GM12878 (cell line): ENCODE results near the gene NRP2. TPM values are rescaled to one million over a fixed set of nuclear protein-coding genes. Genes with fewer than 3 reads are reported as not detected.

Experiments
- ATAC-seq: fragments of 200-7000 bp; cut with Tn5 transposase; 3 replicates; pipeline ENCODE4 v1.9.1; 2020; ENCODE audit warnings: mild to moderate bottlenecking, moderate library complexity
- BruUV-seq: library from RNA; stranded (reverse); fragments of 400-500 nt; replicated peaks from 2 replicates; lab custom pipeline; 2021; lab: Mats Ljungman, UMichigan
- CTCF ChIA-PET: fragments of 300-600 bp; sonication (Branson Sonifier 250); formaldehyde crosslinking; extraction: SDS; loops from one replicate; lab custom pipeline; 2021; ENCODE audit warnings: inconsistent platforms; lab: Yijun Ruan, JAX
- POLR2A ChIA-PET: fragments of 350-600 bp; formaldehyde crosslinking; extraction: SDS; loops from one replicate; lab custom pipeline; 2021; ENCODE audit warnings: inconsistent platforms; lab: Charles Lee
- RAD21 ChIA-PET: fragments of 300-600 bp; sonication (Branson Sonifier 250); formaldehyde crosslinking; loops from one replicate; lab custom pipeline; 2023; ENCODE audit warnings: antibody characterized with exemption; ENCODE audit not compliant: unreplicated experiment; lab: Charles Lee
- SMC1A ChIA-PET: fragments of 300-600 bp; sonication (Branson Sonifier 250); formaldehyde crosslinking; loops from one replicate; lab custom pipeline; 2023; ENCODE audit not compliant: unreplicated experiment, uncharacterized antibody; lab: Charles Lee
- DNase-seq: peaks from one replicate; pipeline ENCODE4 v3.0.0-alpha.2; 2011; ENCODE audit warnings: low read depth, low spot score
- FAIRE-seq: peaks from 3 replicates; lab custom pipeline; 2011; peaks lifted over from hg19 to GRCh38; lab: Jason Lieb, UNC
- H2AFZ ChIP-seq: 2 replicates; pipeline ENCODE4 v1.6.0; 2011; ENCODE audit warnings: low read depth, low read length, control low read depth; ENCODE audit not compliant: control insufficient read depth
- H3K27ac ChIP-seq: 2 replicates; pipeline ENCODE4 v1.5.1; 2011; ENCODE audit warnings: control low read depth; ENCODE audit not compliant: control insufficient read depth, insufficient read depth
- H3K27me3 ChIP-seq, 2 experiments: replicated peaks in 1 of 2; 2 replicates each; pipeline versions ENCODE4 v1.6.0 to v1.6.1; 2011; ENCODE audit warnings: low read length in 1 of 2; ENCODE audit not compliant: control insufficient read depth in 2 of 2, insufficient read depth in 2 of 2
- H3K36me3 ChIP-seq, 2 experiments: 2 replicates each; pipeline ENCODE4 v1.5.1; 2011; ENCODE audit warnings: low read length in 1 of 2; ENCODE audit not compliant: control insufficient read depth in 2 of 2, insufficient read depth in 2 of 2
- H3K4me1 ChIP-seq: 2 replicates; pipeline ENCODE4 v1.6.1; 2011; ENCODE audit warnings: mild to moderate bottlenecking, low read length, moderate library complexity, mixed read lengths; ENCODE audit not compliant: control insufficient read depth, insufficient read depth
- H3K4me2 ChIP-seq: 2 replicates; pipeline ENCODE4 v1.6.0; 2011; ENCODE audit warnings: control low read depth; ENCODE audit not compliant: control insufficient read depth, insufficient read depth
- H3K4me3 ChIP-seq: fragments of 200-600 bp; sonication (generic); 2 replicates; pipeline ENCODE4 v1.5.1; 2016
- H3K79me2 ChIP-seq: 2 replicates; pipeline ENCODE4 v1.6.0; 2011; ENCODE audit warnings: low read length; ENCODE audit not compliant: control insufficient read depth, insufficient read depth
- H3K9ac ChIP-seq: 2 replicates; pipeline ENCODE4 v1.8.0; 2011; ENCODE audit warnings: low read length, control low read depth, mixed read lengths; ENCODE audit not compliant: control insufficient read depth, insufficient read depth
- H3K9me3 ChIP-seq: replicated peaks from 3 replicates; pipeline ENCODE4 v1.5.1; 2011; ENCODE audit warnings: mild to moderate bottlenecking, low read length; ENCODE audit not compliant: control insufficient read depth, insufficient read depth
- H4K20me1 ChIP-seq: 2 replicates; pipeline ENCODE4 v1.6.0; 2011; ENCODE audit not compliant: control insufficient read depth, insufficient read depth
- CHD2 ChIP-seq: IDR thresholded peaks from 2 replicates; pipeline ENCODE4 v1.6.1; 2011; ENCODE audit warnings: low read depth, low read length, improper control_type of control experiment, borderline replicate concordance
- CHD4 ChIP-seq: fragments of 200-600 bp; sonication (generic); IDR thresholded peaks from 2 replicates; pipeline ENCODE4 v1.6.1; 2016; ENCODE audit warnings: mild to moderate bottlenecking
- EGR1 ChIP-seq, 2 experiments: IDR thresholded peaks; 1 replicate in 1 of 2; 2 replicates in 1 of 2; pipeline ENCODE4 v1.6.1; 2011 to 2012; ENCODE audit warnings: low read depth in 2 of 2, low read length in 2 of 2, borderline replicate concordance in 1 of 2, mild to moderate bottlenecking in 1 of 2, moderate library complexity in 1 of 2
- ESRRA ChIP-seq: IDR thresholded peaks from 2 replicates; pipeline ENCODE4 v1.6.1; 2012; ENCODE audit warnings: mild to moderate bottlenecking, low read length, improper control_type of control experiment
- MYB ChIP-seq: fragments of 150-350 bp; IDR thresholded peaks from 2 replicates; pipeline ENCODE4 v1.6.1; 2014; ENCODE audit warnings: mild to moderate bottlenecking, low read depth, low read length, borderline replicate concordance
- NR2C1 ChIP-seq: fragments of 450-650 bp; IDR thresholded peaks from 2 replicates; pipeline ENCODE4 v1.6.1; 2017; ENCODE audit warnings: antibody characterized with exemption, mild to moderate bottlenecking, moderate library complexity
- RAD21 ChIP-seq: IDR thresholded peaks from 2 replicates; pipeline ENCODE4 v1.6.1; 2011; ENCODE audit warnings: mild to moderate bottlenecking, low read depth, low read length, moderate library complexity; ENCODE audit not compliant: insufficient read depth
- SIX5 ChIP-seq: IDR thresholded peaks from 2 replicates; pipeline ENCODE4 v1.6.1; 2011; ENCODE audit warnings: mild to moderate bottlenecking, low read depth, low read length, moderate library complexity; ENCODE audit not compliant: severe bottlenecking
- SMAD5 ChIP-seq: IDR thresholded peaks from 2 replicates; pipeline ENCODE4 v1.6.1; 2016; ENCODE audit warnings: antibody characterized with exemption, low read depth
- SP1 ChIP-seq: IDR thresholded peaks from one replicate; pipeline ENCODE4 v1.6.1; 2011; ENCODE audit warnings: low read depth, low read length
- SRF ChIP-seq, 2 experiments: IDR thresholded peaks; 2 replicates each; pipeline ENCODE4 v1.6.1; 2011; ENCODE audit warnings: low read depth in 2 of 2, low read length in 2 of 2, mild to moderate bottlenecking in 1 of 2, moderate library complexity in 1 of 2
- SUPT20H ChIP-seq: IDR thresholded peaks from 2 replicates; pipeline ENCODE4 v1.6.1; 2011; ENCODE audit warnings: low read depth, mild to moderate bottlenecking, low read length, moderate library complexity, borderline replicate concordance; ENCODE audit not compliant: control insufficient read depth
- ZNF207 ChIP-seq: fragments of 450-650 bp; IDR thresholded peaks from 2 replicates; pipeline ENCODE4 v1.6.1; 2014; ENCODE audit warnings: antibody characterized with exemption, mild to moderate bottlenecking, borderline replicate concordance
- ZNF274 ChIP-seq: IDR thresholded peaks from one replicate; pipeline ENCODE4 v1.8.0; 2011; ENCODE audit not compliant: insufficient read length, insufficient read depth
- WGBS: methylation state at CpG from one replicate; pipeline ENCODE4 v1.1.6; 2016; ENCODE audit warnings: low lambda C conversion rate; ENCODE audit not compliant: insufficient replicate concordance, insufficient coverage; ENCODE audit errors: missing lambda C conversion rate; 5-methylcytosine and 5-hydroxymethylcytosine counted together
- in situ Hi-C: fragments of 300-500 bp; cut with MboI; formaldehyde crosslinking; loops from 9 replicates; pipeline ENCODE4 v1.14.3; 2018; ENCODE audit warnings: mixed read lengths
- intact Hi-C: fragments of 100-400 bp; cut with micrococcal nuclease; formaldehyde crosslinking; loops from one replicate; pipeline ENCODE4 v1.14.2; 2022; ENCODE audit not compliant: unreplicated experiment
- polyA plus RNA-seq, 11 experiments: library from polyadenylated mRNA; depleted of rRNA in 4 of 11; unstranded in 6 of 11; stranded (reverse) in 5 of 11; fragments of >200 nt; fragmentation: Nextera tagmentation in 4 of 11; fragmentation: Illumina TruSeq in 1 of 11; extraction: Ambion mirVana in 4 of 11; extraction: Trizol in 1 of 11; gene quantifications; 1 replicate in 1 of 11; 2 replicates in 10 of 11; pipeline versions ENCODE4 v1.2.1 to v1.2.3, GENCODE V29; 2011 to 2016; ENCODE audit warnings: inconsistent platforms in 2 of 11, missing spikeins in 2 of 11, low read depth in 1 of 11
- total RNA-seq, 4 experiments: library from RNA; depleted of rRNA in 3 of 4; stranded (reverse); fragments of >200 nt in 3 of 4; fragmentation: Illumina TruSeq in 1 of 4; extraction: Trizol in 1 of 4; gene quantifications; 2 replicates each; pipeline versions ENCODE4 v1.2.1 to v1.2.3, GENCODE V29; 2013 to 2021
- TF ChIP-seq, protein P1 (sequence below): fragments of 450-650 bp; IDR thresholded peaks from 2 replicates; pipeline ENCODE4 v1.6.1; 2017; ENCODE audit warnings: mild to moderate bottlenecking

The NRP2 gene
- total and polyA plus RNA-seq, 10 of the 15 experiments (the other 5 are each of a cell fraction or from before 2014, with no cell fraction given) = 0.06 to 1.2 (median 0.46) TPM

DNA sequence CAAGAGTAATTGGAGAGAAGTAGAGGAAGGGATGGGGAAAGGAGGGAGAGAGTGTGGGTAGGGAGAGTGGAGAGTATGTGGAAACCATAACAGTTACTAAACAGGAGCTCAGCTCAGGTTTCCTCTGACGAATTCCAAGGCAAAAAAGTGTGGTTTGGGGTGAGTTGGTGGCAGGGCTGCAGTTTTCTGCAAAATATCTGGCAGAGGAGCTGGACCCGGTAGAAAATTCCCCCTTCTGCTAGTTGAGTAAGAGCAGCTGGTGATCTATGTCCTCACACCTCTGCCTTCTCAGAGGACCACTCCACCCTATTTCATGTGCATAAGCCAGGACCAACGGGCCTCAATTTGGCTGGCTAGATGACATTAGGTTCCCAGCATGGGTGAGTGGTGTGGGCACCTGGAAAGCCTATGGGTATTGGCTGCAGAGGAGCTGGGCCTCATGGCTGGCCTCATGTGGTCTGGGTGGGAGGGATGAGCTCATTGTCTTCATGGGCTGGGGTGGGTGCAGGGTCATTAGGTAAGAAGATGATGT, 13.2 kb downstream of the NRP2 start:
- no peak for ATAC-seq
- no peaks in the 10 kb centered on the region for H4K20me1 ChIP-seq
- H3K4me2 ChIP-seq = no peak overlapping the region
- POLR2A ChIA-PET = interaction anchor here (0.5 kb wide), 1 partner anchor 278 kb away, joined by 5 read pairs; no protein-coding TSS in a partner anchor
- H3K4me1 ChIP-seq = peaks cover 13% of the 10 kb centered on the region
- no peaks in the 10 kb centered on the region for H3K9me3 ChIP-seq
- in situ Hi-C loops = no loop called here
- RAD21 ChIA-PET = no interaction called here
- no TSS peak for BruUV-seq
- H3K4me3 ChIP-seq = no peak overlapping the region
- H3K79me2 ChIP-seq = no peaks in the 10 kb centered on the region
- H3K27me3 ChIP-seq = peaks cover 0 to 2% of the 10 kb centered on the region in 2 experiments; a peak in 2 of 4 replicates
- H3K9ac ChIP-seq = no peak overlapping the region
- 79% methylated on average over 3 of the region's 3 CpGs for WGBS
- no peaks in the 10 kb centered on the region for H3K36me3 ChIP-seq
- no peak overlapping the region for H3K27ac ChIP-seq
- FAIRE-seq = no peak
- TF ChIP-seq ZNF274 = no peak
- TF ChIP-seq, protein P1, sequence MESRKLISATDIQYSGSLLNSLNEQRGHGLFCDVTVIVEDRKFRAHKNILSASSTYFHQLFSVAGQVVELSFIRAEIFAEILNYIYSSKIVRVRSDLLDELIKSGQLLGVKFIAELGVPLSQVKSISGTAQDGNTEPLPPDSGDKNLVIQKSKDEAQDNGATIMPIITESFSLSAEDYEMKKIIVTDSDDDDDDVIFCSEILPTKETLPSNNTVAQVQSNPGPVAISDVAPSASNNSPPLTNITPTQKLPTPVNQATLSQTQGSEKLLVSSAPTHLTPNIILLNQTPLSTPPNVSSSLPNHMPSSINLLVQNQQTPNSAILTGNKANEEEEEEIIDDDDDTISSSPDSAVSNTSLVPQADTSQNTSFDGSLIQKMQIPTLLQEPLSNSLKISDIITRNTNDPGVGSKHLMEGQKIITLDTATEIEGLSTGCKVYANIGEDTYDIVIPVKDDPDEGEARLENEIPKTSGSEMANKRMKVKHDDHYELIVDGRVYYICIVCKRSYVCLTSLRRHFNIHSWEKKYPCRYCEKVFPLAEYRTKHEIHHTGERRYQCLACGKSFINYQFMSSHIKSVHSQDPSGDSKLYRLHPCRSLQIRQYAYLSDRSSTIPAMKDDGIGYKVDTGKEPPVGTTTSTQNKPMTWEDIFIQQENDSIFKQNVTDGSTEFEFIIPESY = no peak
- no peak for TF ChIP-seq RAD21
- no peak for TF ChIP-seq SIX5
- TF ChIP-seq SMAD5 = no peak
- no peak for TF ChIP-seq SP1
- no peak for TF ChIP-seq MYB
- TF ChIP-seq ZNF207 = no peak
- no peak for TF ChIP-seq ESRRA
- TF ChIP-seq CHD2 = no peak
- TF ChIP-seq SUPT20H = no peak
- no peak for TF ChIP-seq EGR1 (IDR thresholded peaks at IDR 0.05; ENCODE audit: borderline replicate concordance in 1 of 2, low read depth in 2 of 2, low read length in 2 of 2)
- no peak for TF ChIP-seq CHD4
- no peak for TF ChIP-seq SRF (IDR thresholded peaks at IDR 0.05; ENCODE audit: low read depth in 2 of 2, low read length in 2 of 2)
- TF ChIP-seq NR2C1 = no peak
- DNase-seq = no peak
- CTCF ChIA-PET = interaction anchor here (1.0 to 2.6 kb wide), 2 partner anchors 12 to 20 kb away, joined by 4 to 11 read pairs; no protein-coding TSS in a partner anchor
- SMC1A ChIA-PET = interaction anchor here (0.7 to 1.6 kb wide), 2 partner anchors 11 to 20 kb away, joined by 3 to 6 read pairs; no protein-coding TSS in a partner anchor
- intact Hi-C loops = no loop called here
- no peak overlapping the region for H2AFZ ChIP-seq
